Measurements from ENCODE around the gene LMAN2L.

Gene LMAN2L

GRCh38 chr2:96715658-96716057 is 24.2 kb downstream of the LMAN2L start:
- Histone ChIP-seq H3K27me3 (replicated peaks; ENCODE audit: control insufficient read depth, insufficient read depth, low read length) (no peaks in the 10 kb centered on the region), H3K36me3 (ENCODE audit: control insufficient read depth, insufficient read depth, low read length) (peaks cover 4% of the 10 kb centered on the region), H3K4me3 (replicated peaks; ENCODE audit: low read depth, low read length) (no peak overlapping the region)
- DNase-seq (ENCODE audit: extremely low read depth, insufficient read length), result no peak
- no peak for TF ChIP-seq CTCF (IDR thresholded peaks at IDR 0.05; ENCODE audit: insufficient read depth, low read length, poor library complexity, severe bottlenecking)

GRCh38 chr2:96710985-96711384 is 28.9 kb downstream of the LMAN2L start:
- TF ChIP-seq CTCF (IDR thresholded peaks at IDR 0.05; ENCODE audit: insufficient read depth, low read length, poor library complexity, severe bottlenecking), result no peak
- no peaks in the 10 kb centered on the region for H3K27me3 ChIP-seq (replicated peaks; ENCODE audit: control insufficient read depth, insufficient read depth, low read length)
- peaks cover 15% of the 10 kb centered on the region for H3K36me3 ChIP-seq (ENCODE audit: control insufficient read depth, insufficient read depth, low read length)
- no peak overlapping the region for H3K4me3 ChIP-seq (replicated peaks; ENCODE audit: low read depth, low read length)
- DNase-seq (ENCODE audit: extremely low read depth, insufficient read length), result no peak

- TF ChIP-seq CTCF (IDR thresholded peaks at IDR 0.05; ENCODE audit: insufficient read depth, low read length, poor library complexity, severe bottlenecking), result no peak
- DNase-seq (ENCODE audit: extremely low read depth, insufficient read length), result no peak
- H3K36me3 ChIP-seq (ENCODE audit: control insufficient read depth, insufficient read depth, low read length), result peaks cover 14% of the 10 kb centered on the region
- H3K27me3 ChIP-seq (replicated peaks; ENCODE audit: control insufficient read depth, insufficient read depth, low read length), result no peaks in the 10 kb centered on the region
- H3K4me3 ChIP-seq (replicated peaks; ENCODE audit: low read depth, low read length), result no peak overlapping the region
Measured at GRCh38 chr2:96703021-96703751, 36.7 kb downstream of the LMAN2L start.

GRCh38 chr2:96702098-96702785 is 37.6 kb downstream of the LMAN2L start:
- no peak for DNase-seq (ENCODE audit: extremely low read depth, insufficient read length)
- peaks cover 11% of the 10 kb centered on the region for H3K36me3 ChIP-seq (ENCODE audit: control insufficient read depth, insufficient read depth, low read length)
- TF ChIP-seq CTCF (IDR thresholded peaks at IDR 0.05; ENCODE audit: insufficient read depth, low read length, poor library complexity, severe bottlenecking), result no peak
- no peak overlapping the region for H3K4me3 ChIP-seq (replicated peaks; ENCODE audit: low read depth, low read length)
- no peaks in the 10 kb centered on the region for H3K27me3 ChIP-seq (replicated peaks; ENCODE audit: control insufficient read depth, insufficient read depth, low read length)

GRCh38 chr2:96701636-96702035 is 38.2 kb downstream of the LMAN2L start:
- Histone ChIP-seq H3K4me3 (replicated peaks; ENCODE audit: low read depth, low read length) (no peak overlapping the region), H3K36me3 (ENCODE audit: control insufficient read depth, insufficient read depth, low read length) (peaks cover 6% of the 10 kb centered on the region), H3K27me3 (replicated peaks; ENCODE audit: control insufficient read depth, insufficient read depth, low read length) (no peaks in the 10 kb centered on the region)
- TF ChIP-seq CTCF (IDR thresholded peaks at IDR 0.05; ENCODE audit: insufficient read depth, low read length, poor library complexity, severe bottlenecking), result no peak
- no peak for DNase-seq (ENCODE audit: extremely low read depth, insufficient read length)
